Eye (tissue), 1 donor: ENCODE measurements around the gene CST7.
"Not testable (repeated sequence)": the region's sequence is repeated elsewhere in the genome, so short reads cannot be mapped to it uniquely, and the experiment has no call there.

Source experiments
- DNase-seq: peaks from one replicate; pipeline ENCODE4 v3.0.0-alpha.2; 2015

Gene CST7

DNA sequence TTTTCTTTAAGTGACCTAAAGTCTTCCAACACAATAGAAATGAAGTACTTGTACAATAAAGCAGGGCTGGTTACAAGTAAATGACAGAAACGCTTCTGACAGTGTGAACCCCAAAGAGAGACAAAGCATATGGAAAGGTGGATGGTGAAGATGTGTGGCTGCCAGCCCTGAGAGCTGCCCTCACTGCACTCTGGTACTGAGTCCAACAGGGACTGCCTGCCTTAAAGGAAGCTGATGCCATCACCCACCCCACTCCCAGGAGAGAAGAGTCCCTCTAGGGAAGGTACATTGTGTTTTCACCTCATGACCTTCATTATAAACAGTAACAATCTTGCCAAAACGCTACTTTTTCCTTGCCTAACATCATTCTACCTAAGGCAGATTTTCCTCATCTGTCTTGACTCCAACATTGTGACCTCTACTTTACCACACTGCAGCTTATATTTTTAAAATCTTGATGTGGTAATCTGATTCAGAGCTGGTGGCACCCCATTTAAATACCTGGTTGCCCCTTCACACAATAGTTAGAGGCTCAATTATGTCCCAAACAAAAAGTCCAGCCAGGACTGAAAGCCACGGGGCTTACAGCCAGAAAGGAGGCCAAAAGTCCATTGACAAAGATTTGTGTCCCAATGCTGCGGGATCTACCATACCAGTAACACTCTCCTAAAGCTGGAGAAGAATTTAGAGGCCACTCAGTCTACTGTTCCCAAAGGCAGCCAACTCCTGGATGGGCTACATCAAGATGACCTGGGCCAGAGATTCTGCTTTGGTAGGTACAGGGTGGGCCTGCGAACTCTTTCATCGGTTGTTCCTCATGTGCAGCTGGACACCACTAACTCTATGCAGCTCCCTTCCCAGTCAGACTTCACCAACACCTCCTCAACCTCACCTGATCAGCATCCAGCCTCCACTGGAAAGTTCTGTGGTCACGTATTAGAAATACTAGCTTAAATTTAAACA lies 39.1 kb downstream of the CST7 start:
- no peak for DNase-seq

DNA sequence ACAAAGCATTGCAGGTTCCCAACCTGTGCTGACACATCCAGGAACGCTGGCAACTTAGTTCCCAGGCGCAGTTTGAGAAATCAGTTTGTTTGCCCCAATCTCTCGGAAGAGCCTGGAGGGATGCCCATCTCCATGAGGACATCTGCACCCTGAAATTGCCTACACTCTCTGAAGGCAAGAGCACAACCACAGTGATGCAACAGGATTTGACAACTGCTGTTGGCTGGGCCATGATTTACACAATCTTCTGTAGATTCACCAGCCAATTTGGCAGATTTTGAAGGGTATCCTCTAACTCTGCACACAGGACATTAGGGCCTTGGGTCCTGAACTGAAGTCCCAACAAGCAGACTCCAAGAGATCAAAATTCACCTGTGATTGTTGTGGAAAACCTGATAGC lies 40.1 kb downstream of the CST7 start:
- no peak for DNase-seq

DNA sequence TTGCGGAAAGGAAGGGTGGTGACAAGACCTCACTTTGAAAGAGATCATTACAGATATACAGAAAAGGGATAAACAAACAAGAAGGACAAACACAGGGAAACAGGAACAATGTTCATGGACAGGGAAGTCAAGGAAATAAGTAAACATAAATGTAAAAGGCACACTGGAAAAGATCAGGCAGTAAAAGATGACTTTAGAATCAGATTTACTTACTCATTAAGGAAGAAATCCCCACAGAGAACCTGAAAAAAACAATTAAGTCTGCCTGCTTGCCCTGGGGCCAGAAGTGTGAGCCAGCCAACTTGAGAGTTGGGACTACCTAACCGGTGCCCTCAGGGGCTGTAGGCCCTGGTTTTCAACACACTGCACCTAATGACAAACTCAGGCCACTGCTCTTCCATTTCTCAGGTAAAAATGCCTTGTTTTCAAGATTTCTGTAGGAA lies 41.8 kb downstream of the CST7 start:
- no peak for DNase-seq

DNA sequence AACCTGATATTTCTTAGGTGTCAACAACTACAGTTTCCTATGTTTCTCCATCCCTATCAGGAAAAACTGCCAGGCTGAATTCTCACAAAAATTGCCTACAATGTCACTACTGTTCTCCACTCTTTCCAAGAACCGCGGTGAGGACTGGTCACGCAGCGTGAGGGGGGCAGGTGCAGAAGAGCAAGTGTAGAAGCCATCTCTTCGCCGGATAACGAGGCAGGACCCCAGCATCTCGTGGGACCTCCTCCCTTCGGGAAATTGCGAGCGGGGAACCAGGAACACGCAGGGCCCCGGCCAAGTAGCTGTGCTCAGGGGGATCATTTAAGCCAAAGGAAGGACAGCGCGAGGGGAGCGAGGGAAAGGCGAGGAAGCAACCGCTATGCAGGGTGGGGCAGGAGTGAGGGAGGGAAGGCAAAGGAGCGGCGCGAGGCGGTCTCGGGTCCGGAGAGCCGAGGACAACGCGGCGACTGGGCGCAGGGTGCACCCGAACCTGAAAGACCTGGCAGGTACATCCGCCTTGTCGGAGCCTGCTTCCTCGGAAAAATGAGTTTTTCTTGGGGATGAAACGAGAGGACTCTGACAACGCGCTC lies 42.9 kb downstream of the CST7 start:
- DNase-seq: peak; percentile 82

DNA sequence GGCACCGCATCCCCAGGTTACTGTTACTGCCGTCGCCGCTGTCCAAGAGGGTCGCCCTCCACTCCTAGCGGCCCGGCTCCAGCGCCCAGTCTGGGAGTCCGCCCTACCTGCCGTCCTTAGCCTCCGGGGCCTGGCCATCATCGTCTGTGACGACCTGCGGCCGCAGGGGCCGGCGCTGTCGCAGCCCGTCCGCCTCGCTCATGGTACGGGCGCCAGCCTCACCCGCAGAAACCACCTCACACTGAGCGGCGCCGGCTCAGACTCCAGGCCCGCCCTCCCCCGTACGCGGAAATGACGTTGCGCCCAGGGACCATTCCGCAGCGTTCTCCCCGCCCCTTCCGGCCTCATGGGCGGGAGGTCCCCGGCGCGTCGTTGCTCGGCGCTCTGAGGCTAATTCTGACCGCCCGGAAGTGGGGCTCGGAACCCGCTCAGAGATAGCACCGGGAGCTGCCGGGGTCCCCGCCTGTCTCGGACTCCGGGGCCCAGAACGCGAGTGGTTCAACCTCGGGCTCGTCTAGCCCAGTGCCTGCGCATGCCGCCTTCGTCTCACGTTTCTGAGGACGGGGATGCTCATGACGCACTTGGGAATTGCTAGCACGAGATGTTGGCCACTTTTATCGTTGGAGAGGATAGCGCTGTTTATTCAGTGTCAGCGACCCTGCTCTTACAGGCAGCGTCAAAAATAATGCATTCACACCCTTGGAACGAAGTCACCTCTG lies 43.6 kb downstream of the CST7 start, which contains the start of gene APMAP:
Gene APMAP (minus strand): TSS at position 265 of the 719 bp plus-strand sequence. CDS start 63 bp downstream, at position 202.
- DNase-seq: peak; percentile 99

DNA sequence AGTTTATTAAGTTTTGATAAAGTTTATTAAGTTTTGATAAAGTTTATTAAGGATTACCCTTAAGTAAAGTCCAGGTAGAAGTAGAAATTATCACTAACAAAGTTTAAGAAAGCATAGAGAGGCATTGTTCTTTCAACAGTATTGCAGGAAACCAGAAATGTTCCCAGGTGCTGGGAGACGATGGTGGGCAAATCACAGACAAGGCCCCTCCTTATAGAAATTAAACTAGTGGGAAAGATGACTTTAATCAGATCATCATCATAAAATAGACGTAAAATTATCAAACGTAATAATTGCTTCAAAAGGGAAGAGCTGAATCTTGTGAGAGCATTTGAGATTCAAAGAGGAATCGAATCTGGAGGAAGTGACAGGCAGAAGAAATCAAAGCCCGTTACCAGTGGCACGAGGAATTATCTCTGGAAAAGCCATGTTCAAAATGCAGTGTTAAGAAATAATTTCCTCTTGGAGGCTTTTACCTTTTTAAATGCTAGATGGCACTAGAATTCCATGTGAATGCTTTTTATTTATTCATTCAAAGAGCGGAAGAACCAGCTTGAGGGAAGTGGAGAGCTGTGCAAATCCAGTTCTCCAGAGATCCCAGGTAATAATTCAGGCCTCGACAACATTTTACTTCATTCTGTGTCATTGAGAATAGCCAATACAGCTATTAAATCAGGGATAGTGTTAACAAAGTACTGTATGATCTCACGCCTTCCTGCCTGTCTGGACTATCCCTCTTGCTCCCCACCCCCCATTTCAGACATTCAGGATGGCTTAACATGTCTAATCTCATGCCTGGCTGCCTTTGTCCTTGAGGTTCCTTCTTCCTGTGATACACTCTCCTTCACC lies 44.5 kb downstream of the CST7 start:
- DNase-seq: peak; percentile 65

DNA sequence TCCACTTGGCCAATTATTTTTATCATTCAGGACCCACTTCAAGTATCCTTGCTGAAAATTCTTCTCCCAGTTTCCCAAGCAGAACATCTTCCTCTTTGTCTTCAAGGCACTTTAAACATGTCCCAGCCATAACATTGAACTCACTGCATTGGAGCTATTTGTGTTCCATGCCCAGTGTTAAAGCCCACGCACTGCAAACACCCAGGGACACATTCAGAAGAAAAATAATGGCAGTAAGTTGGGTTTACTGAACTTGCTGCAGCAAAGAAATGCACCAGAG lies 45.1 kb downstream of the CST7 start:
- no peak for DNase-seq

DNA sequence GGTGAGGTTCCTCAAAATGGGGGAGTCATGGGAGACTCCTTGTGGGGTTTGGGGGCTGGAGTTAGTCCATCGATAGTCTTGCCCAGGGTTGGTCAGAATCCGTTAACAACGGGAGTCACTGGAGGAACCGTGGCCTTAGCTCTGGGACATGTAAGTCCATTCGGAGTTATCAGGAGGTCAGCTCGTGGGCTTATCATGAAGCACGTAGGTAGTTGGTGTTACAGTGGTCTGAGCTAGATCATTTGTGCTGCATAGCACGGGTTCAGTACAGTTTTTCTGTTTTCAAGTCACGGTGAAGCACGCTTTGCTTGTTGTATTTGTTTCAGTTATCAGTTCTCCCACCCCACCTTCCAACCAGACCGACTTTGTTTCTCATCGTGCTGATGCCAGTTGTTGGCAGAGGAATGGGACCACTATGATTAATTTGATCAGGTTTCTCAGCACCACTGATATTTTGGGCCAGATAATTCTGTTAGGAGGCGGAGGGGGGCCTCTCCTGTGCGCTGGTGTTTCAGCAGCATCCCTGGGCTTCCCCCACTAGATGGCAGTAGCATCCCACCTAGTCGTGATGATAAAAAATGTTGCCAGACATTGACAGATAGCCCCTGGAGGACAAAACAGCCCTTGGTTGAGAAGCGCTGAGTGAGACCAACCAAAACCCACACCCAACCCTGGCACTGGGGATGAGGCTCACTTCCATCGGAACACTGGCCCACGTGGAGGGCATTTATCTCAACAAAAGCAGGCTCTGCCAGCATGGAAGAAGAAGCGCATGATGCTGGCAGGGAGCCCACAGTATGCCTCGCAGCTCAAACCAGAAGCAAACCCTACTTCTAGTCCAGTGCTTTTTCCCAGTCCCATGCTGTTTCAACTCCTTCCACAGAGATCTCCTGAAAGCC lies 45.6 kb downstream of the CST7 start:
- peak; percentile 96 for DNase-seq

DNA sequence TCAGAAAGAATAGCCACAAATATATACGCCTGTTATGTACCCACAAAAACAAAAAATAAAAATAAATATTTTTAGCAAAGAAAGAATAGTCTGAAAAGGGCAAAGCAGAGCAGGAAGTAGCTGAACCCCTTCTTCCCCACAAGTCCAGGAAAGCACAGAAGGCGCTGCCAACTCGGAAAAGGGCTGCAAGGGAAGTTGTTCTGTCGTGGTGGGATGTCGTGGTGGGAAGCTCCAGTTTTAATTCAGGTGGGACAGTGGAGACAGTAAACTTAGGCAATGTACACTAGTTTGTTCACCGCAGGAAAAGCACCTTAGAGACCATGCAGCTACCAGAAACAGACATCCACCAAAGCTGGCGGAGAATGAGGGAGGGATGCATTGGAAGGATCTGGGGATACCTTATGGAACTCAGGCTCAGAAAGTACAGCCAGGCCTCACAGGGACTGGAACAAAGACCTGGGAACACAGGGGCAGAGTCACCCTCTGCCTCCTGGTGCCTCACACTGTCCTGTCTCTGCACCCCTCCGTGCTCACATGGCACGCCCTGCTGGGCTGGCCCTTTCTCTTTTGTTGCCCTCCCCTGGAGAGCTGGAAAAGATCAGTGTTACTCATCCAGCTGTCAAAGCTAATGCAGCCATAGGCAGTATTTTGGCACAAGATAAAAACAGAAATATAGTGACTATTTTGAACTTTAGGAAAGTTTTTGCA lies 46.8 kb downstream of the CST7 start:
- DNase-seq: no peak

DNA sequence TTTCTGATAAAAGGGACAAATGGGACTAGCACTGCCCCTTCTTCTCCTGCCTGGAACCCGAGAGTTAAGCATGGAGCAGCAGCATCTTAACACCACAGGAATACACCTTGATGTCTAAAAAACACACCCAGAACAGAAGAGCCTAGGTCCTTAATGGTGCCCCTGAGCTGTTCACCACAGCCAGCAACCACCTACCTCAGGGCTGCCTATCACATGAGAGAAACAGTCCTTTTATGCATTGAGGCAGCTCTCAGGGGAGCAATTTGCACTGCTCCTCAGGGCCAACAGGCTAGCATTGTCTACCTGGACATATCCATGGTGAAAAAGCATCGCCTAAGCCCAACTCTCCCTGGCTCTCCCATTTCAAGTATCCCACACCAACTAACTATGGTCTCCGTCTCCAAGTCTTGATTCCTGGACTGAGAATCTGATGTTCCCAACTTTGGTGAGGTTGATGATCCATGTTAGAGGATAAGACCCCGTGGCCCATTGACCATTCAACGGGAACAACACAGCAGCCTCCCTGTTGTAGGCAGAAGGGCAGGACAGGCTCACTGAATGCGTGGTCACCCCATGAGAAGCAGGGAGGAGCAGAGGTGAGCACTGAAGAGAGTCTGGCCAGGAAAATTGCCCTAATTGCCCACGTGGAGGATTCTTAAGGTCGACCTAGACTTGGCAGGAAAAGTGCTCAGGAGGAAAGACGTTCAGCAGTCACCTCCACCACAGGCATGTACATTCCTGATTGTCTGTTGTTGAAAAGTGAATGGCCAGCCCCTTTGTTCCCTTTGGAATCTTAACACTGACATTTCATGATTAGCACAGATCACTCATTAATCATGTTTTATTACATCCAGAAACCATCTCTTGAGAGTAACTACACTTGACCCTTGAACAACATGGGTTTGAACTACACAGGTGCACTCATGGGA lies 47.6 kb downstream of the CST7 start:
- no peak for DNase-seq

DNA sequence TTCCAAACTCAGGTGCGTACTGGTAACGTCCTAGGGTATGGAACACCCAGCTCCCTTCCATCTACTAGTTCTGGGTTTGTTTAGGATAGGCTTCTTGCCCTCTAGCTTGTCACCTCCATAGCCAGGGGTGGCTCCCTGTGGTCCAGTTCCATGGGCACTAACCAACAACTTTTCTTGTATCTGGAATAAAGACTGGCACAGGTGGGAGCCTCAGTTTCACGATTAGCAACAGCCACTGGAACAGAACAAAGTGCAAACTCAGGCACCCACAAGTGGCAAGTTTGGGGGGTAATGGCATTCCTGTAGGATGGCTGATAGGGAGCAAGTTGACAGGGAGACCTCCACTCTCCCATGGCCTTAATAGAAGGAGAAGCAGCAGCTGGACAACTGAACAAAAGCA lies 49.1 kb downstream of the CST7 start:
- no peak for DNase-seq

DNA sequence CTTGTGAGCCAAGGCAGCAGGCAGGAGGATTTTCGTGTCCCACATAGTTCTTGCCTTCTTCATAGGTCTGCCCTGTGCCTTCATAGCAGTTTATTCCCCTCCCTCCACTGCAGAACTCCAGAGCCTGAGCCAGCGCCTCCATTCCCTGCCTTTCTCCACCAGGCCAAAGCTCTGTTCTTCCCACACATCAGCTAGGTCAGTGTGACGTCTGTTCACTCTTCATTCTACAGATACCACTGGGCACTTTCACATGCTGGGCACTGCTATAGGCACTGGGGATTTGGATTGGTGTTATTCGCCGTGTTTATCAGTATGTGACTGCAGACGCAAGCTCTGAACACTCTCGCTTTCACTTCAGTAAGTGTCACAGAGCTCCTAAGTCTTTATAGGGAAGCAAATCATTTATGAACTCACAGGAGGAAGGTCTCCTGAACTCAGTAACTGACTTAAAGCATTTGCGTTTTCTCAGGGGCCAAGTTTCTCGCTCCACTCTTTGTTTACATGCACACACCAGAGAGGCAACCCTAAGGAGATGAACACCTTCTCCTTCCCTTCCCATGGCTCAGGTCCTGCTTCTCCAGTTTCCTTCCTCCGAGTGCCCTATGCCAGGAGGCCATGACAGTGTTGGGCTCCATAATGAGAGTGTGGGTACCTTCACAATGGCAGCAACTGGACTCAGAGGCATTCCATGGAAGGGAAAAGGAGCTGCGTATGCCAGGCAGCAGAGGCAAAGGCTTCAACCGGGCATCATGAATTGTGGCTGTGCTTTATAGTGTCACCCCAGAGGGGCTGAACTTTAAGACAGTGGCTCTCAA lies 49.8 kb downstream of the CST7 start:
- DNase-seq: no peak

DNA sequence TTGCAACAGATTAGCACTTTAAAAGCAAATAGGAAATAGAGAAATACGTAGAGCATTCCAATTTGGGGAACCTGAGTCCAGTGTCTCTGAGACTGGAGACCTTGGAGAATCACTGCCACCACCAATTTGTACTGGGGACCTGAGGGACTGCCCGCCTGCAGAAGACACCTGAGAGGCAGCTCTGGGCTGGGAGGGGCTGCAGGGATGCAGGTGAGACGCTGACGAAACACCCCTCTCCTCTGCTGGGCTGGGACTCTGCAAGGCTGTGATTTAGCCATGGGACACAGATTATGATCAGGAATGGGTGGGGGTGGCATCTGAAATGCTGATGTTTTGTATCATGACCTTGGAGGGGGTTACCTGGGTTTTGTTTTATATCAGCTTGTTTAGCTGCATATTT lies 50.5 kb downstream of the CST7 start:
- no peak for DNase-seq

DNA sequence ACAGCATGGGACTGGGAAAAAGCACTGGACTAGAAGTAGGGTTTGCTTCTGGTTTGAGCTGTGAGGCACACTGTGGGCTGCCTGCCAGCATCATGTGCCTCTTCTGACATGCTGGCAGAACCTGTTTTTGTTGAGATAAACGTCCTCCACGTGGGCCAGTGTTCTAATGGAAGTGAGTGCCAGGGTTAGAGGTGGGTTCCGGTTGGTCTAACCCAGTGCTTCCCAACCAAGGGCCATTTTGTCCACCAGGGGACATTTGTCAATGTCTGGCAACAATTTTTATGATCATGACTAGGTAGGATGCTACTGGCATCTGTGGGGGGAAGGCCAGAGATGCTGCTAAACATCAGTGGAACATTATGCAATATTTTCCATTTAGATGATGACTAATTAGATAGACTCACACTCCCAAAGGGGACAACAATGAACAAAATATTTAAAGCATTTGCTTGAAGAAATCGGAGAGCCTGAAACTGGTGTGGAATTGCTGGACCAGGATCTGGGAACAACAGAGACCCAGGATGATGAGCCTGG lies 51.3 kb downstream of the CST7 start:
- DNase-seq: no peak

DNA sequence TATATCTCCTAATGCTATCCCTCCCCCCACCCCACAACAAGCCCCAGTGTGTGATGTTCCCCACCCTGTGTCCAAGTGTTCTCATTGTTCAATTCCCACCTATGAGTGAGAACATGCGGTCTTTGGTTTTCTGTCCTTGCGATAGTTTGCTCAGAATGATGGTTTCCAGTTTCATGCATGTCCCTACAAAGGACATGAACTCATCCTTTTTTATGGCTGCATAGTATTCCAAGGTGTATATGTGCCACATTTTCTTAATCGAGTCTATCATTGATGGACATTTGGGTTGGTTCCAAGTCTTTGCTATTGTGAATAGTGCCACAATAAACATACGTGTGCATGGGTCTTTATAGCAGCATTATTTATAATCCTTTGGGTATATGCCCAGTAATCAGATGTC lies 52.3 kb downstream of the CST7 start:
- DNase-seq: not testable (repeated sequence)

DNA sequence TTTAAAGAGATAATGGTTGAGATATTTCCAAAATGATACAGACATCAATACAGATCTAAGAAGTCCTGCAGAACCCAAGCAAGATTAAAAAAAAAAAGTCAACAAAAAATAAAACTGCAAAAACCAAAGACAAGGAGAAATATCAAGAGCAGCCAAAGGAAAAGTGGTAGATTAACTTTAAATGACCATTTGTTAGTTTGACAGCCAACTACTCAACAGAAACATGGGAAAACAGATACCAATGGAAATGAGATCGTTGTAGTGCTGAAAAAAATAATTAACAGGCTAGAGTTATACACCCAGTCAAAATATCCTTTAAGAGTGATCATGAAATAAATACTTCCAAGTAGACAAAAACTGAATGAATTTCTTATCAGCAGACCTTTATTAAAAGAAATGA lies 53.9 kb downstream of the CST7 start:
- no peak for DNase-seq

DNA sequence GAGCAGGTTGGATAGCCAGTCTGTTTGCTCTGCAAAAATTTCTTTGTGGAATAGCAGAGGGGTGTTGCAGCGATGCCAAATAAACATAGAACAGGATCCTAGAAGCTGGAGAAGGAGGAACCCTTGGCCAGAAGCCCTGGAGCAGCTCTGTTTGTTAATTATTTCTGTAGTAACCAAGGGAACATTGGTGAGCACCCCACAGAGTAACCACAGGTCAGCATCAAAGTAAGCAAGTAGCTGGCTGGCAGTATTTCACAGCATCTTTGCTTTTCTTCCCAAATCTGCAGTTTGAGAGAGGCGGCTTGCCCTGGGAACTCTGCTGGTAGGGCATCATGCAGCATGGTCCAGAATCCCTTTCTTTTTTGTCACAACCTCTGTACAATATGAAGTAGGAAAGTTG lies 56.2 kb downstream of the CST7 start:
- no peak for DNase-seq

DNA sequence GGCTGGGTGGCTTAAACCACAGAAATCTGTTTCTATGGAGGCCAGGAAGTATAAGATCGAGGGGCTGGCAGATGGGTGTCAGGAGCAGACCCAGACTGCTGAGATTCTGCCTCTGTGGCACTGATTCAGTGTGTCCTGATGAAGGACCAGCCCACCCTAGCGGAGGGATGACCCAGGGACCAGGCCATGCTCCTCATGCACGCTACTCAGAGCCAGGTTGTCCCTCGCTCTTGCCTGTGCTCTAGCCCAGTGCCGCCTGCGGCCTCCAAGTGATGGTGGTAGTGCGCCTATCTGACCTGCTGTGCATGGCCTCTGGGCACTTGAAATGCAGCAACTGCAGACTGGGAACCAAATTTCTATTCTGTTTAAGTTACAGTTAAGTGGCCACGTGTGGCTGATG lies 56.6 kb downstream of the CST7 start:
- no peak for DNase-seq
